Activated T-cell treated with anti-CD3 and anti-CD28 coated beads for 48 hours (primary cell): Measurements from ENCODE around the gene KLHL18.
"Not testable (repeated sequence)": the region's sequence is repeated elsewhere in the genome, so short reads cannot be mapped to it uniquely, and the experiment has no call there.

Source experiments
- DNase-seq: peaks from one replicate; pipeline ENCODE4 v3.0.0-alpha.2; 2020; ENCODE audit warnings: low read depth

KLHL18 gene

DNA sequence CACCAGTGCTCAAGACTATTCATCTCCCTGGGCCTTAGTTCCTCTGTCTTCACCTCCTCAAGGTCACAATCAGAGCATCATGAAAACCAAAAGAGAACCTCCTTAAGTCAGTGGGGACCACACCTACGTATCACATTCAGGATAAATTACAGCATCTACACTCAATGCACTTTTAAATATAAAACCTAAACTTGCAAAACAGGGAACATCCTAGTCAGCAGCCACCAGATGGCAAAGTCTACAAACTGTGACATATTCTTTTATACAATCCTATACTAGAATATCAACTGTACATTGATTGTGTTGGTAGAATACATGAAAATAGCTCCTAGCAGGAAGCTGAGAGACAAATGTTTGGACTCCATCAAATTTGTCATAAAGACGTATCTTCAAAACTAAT lies 8.1 kb upstream of the KLHL18 start:
- no peak for DNase-seq

DNA sequence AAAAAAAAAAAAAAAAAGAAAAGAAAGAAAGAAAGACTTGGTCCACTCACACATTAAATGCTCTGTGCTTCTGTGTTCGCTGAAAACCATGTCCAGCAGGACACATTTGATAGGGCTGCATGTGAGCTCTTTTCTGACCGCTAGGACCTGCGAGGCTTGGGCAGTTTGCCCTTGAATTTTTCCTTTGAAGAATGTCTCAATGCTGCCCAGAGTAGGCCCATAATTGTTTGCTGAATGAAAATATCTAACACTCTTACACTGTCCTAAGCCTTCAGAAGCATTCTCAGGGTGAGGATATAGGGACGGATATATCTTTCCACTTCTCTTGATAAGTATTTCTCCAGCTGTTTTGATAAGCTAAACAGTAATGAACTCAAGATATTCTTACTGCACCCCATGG lies 6.2 kb upstream of the KLHL18 start:
- no peak for DNase-seq

DNA sequence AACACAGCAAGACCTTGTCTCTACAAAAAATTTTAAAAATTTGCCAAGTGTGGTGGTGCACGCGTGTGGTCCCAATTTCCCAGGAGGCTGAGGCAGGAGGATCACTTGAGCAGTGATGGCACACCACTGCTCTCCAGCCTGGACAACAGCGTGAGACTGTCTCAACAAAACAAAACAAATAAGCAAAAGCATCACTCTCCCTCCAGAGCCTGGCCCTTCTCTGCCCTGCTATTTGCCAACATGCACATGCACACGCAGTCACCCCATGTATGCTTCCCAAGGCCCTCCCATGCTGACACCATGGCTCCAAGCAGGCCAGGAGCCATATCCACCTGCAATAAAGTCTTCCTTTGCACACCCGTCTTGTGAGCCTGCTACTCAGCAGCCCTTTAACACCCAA lies 2.2 kb upstream of the KLHL18 start:
- no peak for DNase-seq

DNA sequence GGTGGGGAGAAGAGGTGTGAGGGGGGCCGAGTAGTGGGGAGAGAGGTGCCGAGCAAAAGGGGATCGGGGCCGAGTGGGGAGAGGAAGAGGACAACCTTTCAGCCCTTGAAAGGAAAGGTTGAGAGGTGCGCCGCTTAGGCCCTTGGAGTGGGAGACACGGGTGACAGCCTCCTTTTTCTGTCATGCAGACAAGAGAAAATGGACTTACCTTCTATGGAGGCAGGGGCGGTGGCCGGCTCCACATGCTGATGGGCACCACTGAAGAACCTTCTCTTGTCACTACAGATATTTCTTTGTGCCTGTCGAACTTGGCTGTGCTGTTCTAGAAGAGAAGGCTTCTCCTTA lies 421 bp downstream of the KLHL18 start:
- DNase-seq = no peak

DNA sequence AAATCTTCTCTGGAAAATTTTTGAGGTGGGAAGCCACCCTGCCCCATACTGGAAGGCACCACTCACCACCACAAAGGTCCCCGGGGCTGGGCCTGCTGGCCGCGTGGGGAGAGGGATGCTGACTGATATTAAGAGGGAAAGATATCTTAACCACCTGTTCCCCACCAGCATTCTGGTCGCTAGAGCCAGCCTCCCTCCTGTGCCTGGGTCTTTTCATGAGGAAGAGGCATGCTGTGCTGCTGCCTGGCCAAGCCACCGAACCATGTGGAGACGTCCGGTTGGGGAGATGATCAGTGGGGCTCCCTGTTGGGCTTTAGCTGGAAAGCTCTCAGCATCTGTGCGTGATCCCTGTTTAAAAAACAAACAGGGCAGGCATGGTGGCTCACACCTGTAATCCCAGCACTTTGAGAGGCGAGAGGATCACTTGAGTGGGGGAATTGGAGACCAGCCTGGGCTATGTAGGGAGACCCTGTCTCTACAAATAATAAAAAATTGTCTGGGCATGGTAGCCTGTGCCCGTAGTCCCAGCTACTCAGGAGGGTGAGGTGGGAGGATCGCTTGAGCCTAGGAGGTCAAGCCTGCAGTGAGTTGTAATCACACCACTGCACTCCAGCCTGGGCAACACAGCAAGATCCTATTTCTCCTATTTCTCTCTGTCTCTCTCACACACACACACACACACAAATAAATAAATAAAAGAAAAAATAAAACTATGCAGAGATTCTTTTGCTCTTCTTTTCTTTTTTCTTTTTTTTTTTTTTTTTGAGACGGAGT lies 1.0 kb downstream of the KLHL18 start:
- DNase-seq = no peak

DNA sequence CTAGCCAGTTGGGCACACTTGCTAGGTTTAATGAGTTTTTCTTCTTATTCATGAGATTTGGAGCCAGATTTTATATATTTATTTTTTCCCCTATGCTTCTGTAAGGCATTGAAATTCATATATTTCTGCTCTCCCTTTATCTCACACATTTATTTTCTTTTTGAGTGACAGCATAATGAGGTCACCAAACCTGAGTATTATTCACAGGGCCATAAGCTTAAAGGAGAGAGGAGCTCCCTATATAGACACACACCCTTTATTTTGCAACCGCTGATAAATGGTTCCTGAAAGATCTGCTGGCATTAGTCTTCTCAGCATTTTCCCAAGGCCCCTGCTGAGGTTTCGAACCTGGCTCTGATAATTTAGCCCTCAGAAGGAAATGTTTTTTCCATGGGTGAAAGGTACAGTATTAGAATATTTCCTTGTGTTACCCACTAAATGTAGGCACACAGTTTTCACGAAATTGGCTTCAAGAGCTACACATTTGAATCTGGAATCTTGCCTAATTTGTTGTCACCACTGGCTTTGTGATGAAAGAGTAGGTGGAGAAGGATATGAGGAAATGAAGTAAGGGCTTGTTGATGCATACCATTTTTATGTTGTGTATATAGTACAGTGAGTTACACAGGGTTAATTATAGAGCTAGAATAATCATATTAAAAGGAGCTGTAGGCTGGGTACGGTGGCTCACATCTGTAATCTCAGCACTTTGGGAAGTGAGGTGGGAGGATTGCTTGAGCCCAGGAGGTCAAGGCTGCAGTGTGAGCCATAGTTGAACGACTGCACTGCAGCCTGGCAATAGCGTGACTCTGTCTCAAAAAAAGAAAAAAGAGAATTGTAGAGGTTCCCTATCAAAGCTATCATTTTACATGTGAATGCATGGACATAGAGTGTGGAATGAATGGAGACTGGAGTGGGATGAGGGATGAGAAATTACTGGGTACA lies 6.5 kb downstream of the KLHL18 start:
- no peak for DNase-seq

DNA sequence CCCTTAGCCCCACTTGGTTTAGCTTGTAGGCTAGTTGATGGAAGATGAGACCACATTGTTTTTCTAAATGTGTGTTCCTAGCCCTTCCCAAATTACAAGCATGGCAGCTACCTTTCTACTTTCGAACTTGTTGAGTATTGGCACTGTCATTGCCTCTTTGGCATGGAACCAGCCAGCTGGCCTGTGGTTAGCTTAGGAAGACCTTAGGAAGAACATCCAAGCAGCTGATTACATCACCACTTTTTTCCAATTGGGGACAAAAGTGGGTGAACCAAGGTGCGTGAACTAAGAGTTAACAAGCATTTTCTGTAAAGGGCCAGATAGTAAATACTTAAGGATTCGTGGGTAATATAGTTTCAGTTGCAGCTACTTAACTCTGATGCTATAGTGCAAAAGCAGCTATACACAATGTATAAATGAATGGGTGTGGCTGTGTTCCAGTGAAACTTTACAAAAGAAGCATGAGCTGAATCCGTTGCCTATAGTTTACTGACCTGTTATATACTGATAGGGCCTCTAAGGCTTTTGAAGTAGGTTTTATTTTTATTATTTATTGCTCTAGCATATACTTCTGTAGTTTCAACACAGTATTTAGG lies 8.5 kb downstream of the KLHL18 start:
- DNase-seq = no peak

DNA sequence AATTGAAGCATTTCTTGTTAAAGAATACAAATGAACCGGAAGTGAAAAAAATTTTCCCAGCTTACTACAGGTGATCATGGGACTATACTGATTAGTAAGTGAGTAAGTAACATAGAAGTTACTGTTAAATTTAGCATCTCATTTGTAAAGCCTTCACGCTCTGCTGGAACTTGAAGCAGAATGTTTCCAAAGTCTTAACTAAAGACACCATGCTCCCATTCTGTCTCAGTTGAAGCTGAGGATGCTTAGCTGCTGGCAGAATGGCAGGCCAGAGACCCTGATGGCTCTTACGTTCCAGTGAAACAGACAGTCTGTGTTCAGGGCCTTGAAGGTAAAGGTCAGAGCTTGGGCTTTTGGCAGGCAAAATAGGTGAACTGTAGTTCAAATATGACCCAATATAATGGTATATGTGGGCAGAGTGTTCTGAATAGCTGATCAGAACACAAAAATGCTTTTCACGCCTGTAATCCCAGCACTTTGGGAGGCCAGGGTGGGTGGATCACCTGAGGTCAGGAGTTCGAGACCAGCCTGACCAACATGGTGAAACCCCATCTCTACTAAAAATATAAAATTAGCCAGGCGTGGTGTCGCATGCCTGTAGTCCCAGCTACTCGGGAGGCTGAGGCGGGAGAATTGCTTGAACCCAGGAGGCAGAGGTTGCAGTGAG lies 9.1 kb downstream of the KLHL18 start:
- DNase-seq = not testable (repeated sequence)

DNA sequence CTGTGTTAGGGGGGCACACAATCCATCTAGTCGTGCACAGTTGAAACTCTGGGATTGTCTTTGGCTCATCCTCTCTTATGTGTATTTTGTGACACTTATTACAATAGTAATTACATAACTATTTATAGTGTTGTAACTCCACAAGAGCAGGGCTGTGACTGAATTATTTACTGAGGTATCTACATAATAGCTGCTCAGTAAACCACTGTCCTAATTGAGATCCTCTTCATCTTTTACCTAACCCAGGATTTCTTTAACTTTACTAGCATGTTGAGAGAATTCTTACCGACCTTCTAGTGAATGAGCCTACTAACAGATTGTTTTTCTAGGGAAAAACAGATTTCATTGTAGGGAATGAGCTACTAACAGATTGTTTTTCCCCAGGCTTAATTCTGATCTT lies 11.1 kb downstream of the KLHL18 start:
- no peak for DNase-seq

DNA sequence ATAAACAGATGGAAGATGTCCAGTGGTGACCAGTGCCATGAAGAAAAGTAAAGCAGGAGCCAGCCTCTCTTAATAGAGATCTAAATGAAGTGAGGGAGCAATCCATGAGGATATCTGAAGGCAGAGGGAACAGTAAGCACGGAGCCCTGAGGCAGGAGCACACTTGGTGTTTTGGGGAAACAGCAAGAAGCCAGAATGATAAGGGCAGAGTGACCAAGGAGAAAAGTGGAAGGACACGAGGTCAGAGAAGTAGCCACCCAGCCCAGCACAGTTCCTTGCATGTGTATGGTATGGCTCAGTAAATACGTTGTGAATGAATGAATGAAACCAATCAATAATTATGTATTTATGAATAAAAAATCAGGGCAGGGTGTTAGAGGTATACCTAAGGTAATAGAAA lies 11.6 kb downstream of the KLHL18 start:
- no peak for DNase-seq

DNA sequence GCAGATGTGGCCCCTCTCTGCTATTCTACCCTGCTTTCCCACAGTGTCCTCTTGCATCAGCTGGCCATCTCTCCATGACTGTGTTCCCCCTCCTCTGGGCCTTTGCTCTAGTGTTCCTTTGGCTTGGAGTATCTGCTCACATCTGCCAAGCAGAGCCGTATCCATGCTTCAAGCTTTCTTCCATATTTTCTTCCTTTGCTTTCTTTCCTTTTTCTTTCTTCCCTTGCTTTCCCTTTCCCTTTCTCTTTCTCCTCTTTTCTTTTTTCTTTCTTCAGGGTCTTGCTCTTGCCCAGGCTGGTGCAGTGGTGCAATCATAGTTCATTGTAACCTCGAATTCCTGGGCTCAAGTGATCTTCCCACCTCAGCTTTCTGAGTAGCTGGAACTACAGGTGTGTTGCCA lies 12.6 kb downstream of the KLHL18 start:
- no peak for DNase-seq

DNA sequence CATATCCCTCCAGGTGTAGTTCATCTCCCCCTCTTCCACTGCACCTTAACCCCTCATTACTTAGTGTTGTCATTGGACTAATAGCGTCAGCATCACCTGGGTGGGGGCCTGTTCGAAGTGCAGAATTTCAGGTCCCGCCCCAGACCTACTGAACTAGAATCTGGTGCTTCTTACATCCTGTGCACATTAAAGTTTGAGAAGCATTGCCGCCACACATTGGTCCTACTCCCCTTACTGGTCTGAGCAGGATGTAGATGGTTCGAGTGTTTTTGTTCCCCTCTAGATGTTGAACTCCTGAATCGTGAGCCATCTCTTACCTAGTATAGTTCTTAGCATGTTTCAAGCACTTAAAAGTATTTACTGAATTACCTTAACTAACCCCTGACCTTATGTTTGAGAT lies 13.2 kb downstream of the KLHL18 start:
- DNase-seq = no peak

DNA sequence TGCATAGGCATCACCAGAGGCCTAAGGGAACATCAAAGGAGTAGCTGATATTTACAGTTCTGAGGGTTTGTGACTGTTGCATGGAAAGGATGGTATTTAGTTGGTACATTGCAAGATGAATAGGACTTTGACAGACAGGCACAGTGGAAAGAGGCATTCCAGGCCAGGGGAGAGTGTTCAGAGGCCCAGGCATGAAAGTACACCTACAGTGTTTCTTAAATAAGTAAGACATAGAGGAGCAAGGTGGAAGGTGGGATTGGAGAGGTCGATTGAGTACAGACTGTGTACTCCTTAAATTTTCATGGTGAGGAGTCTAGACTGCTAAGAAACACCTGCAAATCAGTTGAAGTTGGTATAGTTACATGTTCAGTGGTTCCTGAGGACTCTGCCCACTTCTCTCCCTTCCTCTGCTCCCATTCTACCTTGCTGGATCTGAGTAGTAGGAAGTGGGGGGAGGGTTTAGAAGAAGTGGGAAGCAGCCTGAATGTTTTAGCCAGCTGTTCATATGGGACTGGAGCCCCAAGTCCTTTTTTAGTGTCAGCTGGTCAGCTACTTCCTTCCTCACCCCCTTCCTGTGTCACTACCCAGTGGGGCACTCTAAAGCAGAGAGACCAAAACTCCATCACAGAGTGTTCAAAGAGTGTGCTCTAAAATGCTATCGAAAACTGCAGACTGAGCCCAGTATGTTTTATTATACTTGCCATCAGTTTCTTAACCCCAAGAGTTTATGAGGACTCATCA lies 14.0 kb downstream of the KLHL18 start:
- no peak for DNase-seq

DNA sequence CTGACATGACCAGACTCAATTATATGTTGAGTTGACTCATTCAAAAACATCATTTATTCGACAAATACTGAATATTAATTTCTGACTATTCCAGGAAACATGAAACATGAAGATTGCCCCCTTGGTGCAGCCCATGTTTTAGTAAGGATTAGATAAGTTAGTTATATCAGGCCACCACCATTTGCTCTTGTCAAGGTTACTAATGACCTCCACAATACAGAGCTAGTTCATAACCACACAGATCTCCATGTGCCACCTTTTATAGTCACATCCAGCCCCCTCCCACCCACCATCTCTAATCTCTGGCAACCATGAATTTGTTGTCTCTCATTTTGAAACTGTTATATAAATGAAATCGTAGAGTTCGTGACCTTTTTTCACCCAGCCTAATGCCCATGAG lies 15.7 kb downstream of the KLHL18 start:
- DNase-seq = no peak

DNA sequence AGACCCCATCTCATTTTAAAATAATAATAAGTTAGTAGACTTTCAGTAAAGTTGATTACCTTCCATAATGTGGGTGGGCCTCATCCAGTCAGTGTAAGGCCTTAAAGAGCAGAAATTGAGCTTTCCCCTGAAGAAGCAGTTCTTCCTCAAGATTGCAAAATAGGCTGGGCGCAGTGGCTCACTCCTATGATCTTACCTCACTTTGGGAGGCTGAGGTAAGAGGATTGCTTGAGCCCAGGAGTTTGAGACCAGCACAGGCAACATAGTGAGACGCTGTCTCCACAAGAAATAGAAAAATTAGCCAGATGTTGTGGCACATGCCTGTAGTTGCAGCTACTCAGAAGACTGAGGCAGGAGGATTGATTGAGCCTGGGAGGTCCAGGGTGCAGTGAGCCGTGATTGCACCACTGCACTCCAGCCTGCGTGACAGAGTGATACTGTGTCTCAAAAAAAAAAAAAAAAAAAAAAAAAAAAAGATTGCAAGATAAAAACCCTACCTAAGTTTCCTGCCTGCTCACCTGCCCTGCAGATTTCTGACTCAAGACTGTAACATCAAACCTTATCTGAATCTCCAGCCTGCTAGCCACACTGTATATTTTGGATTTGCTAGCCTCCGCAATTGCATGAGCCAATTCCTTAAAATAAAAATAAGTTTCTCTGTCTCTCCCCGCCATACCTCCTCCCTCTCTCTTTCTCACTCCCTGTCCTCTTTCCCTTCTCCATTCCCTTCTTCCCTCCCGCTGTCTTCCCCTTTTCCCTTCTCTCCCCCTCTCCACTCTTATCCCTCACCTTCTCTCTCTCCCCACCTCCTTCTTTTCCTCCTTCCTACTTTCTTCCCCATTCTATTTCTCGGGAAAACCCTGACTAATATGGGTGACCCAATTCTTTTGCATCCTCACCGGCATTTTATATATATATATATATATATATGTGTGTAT lies 16.9 kb downstream of the KLHL18 start:
- no peak for DNase-seq

DNA sequence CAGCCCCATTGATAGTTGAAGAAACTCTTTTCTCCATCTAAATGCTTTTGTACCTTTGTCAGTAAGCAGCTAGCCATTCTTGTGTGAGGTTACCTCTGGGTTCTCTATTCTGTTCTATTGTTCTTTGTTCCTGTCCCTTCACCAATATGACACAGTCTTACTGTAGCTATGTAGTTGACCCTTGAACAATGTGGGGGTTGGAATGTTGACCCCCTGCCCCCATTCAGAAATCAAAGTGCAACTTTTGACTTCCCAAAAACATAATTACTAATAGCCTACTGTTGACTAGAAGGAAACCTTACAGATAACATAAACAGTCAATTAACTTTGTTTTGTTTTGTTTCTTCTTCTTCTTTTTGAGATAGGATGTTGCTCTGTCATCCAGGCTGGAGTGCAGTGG lies 18.7 kb downstream of the KLHL18 start:
- DNase-seq = no peak

DNA sequence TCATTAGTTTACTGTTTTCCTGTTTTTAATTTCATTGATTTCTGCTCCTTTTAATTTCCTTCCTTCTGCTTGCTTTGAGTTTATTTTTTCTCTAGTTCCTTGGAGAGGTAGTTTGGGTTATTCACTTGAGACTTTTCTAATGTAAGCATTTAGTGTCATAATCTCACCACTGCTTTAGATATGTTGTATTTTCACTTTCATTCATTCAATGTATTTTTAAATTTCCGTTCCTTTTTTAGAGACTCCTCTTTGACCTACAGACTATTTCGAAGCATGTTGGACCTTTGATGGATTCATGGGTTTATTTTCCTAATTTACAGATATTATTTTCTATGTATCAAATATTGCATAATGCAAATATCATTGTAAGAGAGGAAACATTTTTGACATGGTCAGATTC lies 23.3 kb downstream of the KLHL18 start:
- DNase-seq = no peak

DNA sequence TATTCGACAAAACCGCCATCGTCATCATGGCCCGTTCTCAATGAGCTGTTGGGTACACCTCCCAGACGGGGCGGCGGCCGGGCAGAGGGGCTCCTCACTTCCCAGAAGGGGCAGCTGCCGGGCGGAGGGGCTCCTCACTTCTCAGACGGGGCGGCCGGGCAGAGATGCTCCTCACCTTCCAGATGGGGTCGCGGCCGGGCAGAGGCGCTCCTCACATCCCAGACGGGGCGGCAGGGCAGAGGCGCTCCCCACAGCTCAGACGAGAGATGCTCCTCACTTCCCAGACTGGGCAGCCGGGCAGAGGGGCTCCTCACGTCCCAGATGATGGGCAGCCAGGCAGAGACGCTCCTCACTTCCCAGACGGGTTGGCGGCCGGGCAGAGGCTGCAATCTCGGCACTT lies 26.5 kb downstream of the KLHL18 start:
- not testable (repeated sequence) for DNase-seq

DNA sequence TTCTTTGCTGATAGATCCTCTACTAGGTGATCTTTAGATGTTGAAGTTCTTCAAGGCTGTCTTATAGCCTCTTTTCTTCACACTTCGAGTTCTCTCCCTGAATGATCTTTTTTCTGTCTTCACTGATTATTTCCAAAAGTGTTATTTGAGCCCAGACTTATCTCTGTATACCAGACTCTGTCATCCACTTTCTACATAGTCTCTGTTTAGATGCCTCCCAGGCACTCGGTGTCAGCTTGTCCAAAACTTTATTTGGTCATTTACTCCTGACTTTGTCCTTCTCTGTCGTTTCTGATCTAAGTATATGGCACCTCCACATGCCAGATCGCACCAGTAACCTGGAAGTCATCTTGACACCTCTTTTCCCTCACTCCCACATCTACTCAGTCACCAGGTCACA lies 27.6 kb downstream of the KLHL18 start:
- DNase-seq = no peak

DNA sequence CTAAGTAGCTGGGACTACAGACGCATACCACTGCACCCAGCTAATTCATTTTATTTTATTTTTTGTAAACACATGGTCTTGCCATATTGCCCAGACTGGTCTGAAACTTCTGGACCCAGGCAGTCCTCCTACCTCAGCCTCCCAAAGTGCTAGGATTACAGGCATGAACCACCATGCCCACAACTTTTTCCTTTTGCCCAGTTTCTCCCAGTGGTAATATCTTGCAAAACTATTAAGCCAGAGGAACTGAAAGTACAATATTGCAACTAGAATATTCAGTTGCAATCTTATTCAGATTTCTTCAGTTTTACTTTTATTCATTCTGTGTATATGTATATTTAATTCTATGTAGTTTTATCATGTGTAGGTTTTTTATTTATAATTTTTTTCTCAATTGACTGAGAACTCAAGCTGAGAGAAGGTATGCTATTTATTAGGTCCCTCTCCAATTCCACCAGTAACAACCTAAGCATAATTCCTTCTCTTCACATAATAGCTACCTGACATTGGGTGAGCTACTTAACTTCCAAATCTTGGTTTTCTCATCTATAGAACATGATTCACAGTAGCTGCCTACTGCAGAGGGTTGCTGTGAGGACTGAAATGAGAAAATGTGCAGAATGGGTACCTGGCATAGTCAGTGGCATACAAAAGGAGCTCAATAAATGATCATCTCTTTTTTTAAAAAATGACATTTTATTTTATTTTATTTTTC lies 30.8 kb downstream of the KLHL18 start:
- no peak for DNase-seq
